VCaP (cell line): ENCODE data around the gene UBAP2L.
"Not testable (repeated sequence)": the region's sequence is repeated elsewhere in the genome, so short reads cannot be mapped to it uniquely, and the experiment has no call there.

Experiments used
- H3K27ac ChIP-seq: fragments of 450-650 bp; 2 replicates; pipeline ENCODE4 v1.5.1; 2017
- CTCF ChIP-seq: fragments of 450-650 bp; conservative IDR thresholded peaks from 2 replicates; pipeline ENCODE4 v1.5.1; 2017; ENCODE audit warnings: mild to moderate bottlenecking, moderate library complexity

Gene UBAP2L

DNA sequence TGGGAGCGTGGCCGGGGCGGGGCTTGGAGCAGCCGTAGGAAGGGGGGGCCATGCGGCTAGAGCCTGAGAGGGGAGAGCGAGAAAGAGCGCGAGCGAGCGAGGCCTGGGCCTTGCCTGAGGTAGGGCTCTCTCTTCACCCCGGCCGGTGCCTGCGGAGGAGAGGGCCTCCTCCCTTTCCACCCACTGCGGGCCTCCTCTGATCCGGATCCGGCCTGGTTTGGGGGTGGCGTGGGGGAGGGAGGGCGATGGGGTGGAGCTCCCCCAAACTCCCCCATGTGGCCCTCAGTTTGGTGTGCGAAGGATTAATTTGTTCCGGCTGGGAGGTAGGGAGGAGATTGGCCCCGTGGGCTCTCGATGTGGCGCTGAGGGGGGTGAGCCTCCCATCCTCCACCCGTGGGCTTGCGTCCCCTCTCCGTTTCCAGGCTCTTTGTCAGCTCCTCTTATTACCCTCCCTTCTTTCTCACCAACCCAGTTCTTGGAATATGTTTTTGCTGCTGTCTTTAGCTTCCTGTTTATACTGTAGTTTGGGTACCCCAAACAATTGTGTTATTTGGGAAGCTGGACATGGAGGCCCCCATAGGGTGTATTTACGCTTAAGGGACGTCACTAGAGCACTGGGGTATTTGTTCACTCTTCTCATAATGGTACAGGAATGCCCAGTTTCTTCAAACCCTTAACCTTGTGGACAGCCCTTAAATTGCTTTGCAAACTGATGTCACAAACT, 685 bp downstream of the UBAP2L start:
- H3K27ac ChIP-seq, result peak overlapping the region; percentile 100

DNA sequence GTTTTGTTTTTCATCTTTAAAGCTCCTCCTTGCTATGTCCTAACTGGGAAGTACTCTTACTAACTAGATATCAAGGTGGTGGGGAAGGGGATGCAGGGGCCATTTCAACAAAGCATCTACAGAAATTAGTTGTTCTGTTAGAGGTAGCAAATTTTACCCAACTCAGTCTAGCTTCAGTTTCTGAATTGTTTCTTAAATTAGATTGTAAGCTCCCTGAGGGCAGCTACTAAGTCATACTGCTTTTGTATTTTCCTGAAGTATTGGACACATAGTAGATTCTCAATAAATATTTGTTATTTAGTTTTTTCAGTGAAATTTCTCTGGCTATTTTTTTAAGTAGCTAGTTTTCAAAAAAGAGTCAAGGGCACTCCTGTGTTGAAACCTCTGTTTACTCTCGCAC, 1.8 kb downstream of the UBAP2L start:
- TF ChIP-seq CTCF, result no peak
- peak overlapping the region; percentile 100; the same call in 1 of the 2 replicates for H3K27ac ChIP-seq

More for the DNA sequence above, 685 bp downstream of the UBAP2L start:
- no peak for TF ChIP-seq CTCF

DNA sequence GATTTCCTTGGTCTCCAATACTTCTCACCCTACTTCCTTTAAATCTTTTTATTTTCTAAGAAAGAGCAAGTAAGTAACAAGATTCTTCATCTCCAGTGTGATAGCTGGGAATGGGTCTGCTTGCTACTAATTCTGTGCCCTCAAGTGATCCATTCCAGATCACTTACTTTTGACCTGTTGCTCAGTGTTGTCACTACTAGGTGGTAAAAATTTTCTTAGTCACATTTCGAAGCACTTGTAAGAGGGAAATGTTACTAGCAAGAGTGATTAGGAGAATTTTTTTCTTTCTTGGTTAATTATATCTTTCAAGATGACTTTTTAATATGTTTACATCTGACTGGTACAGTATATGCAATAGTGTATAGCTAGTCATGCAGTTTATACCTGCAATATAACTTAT, 2.2 kb downstream of the UBAP2L start:
- peak overlapping the region; percentile 100; the same call in 1 of the 2 replicates for H3K27ac ChIP-seq
- TF ChIP-seq CTCF, result no peak

- H3K27ac ChIP-seq, result peak overlapping the region; percentile 100; the same call in 1 of the 2 replicates
- no peak for TF ChIP-seq CTCF
Observed at GRCh38 chr1:154223621-154224020, 2.9 kb downstream of the UBAP2L start.

- no peak for TF ChIP-seq CTCF
- H3K27ac ChIP-seq, result no peak overlapping the region
Observed at GRCh38 chr1:154225370-154225769, 4.6 kb downstream of the UBAP2L start.

DNA sequence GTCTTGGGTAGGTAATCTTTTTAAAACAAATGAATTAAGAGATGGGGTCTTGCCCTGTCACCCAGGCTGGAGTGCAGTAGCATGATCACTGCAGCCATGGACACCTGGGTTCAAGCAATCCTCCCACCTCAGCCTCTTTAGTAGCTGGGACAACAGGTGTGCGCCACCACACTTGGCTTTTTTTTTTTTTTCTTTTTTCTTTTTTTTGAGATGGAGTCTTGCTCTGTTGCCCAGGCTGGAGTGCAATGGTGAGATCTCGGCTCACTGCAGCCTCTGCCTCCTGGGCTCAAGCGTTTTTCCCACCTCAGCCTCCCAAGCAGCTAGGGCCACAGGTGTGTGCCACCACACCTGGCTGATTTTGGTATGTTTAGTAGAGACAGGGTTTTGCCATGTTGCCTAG, 10.4 kb downstream of the UBAP2L start:
- not testable (repeated sequence) for H3K27ac ChIP-seq

- H3K27ac ChIP-seq, result not testable (repeated sequence)
Observed at GRCh38 chr1:154233127-154233526, 12.4 kb downstream of the UBAP2L start.

DNA sequence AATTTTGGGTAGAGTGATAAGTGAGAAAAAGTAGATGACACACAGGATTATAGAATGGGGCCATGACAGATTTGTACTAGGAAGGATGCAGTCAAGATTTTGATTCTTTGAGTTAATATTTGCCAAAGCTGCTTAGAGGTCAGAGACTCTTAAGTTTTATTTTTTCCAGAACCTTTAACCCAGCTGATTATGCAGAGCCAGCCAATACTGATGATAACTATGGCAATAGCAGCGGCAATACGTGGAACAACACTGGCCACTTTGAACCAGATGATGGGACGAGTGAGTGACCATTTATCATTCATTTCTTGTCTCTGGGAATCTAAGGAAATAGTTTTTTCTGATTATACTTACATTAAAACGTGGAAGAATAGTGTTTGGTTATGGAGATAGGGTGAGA, 16.1 kb downstream of the UBAP2L start:
- no peak for TF ChIP-seq CTCF

GRCh38 chr1:154237435-154237834, 16.7 kb downstream of the UBAP2L start:
- TF ChIP-seq CTCF, result no peak
- H3K27ac ChIP-seq, result no peak overlapping the region

More for the DNA sequence above, 16.1 kb downstream of the UBAP2L start:
- no peak overlapping the region for H3K27ac ChIP-seq
